CD4-positive, alpha-beta memory T cell (primary cell): ENCODE data around the gene NDUFV2. TPM values are rescaled to one million over a fixed set of nuclear protein-coding genes. Genes with fewer than 3 reads are reported as not detected.

Source experiments
- CTCF ChIA-PET: fragments of 350-600 bp; sonication (Branson Sonifier 250); formaldehyde crosslinking; loops from one replicate; lab custom pipeline; 2021; ENCODE audit warnings: inconsistent platforms; ENCODE audit not compliant: partially characterized antibody; lab: Charles Lee
- POLR2A ChIA-PET: fragments of 350-600 bp; sonication (Branson Sonifier 250); formaldehyde crosslinking; loops from one replicate; lab custom pipeline; 2021; ENCODE audit not compliant: partially characterized antibody; lab: Charles Lee
- DNase-seq, 5 donors: peaks; one replicate each; pipeline versions ENCODE4 v3.0.0 to v3.0.0-alpha.2; 2020 to 2022; ENCODE audit warnings: mixed read lengths in 1 of 5
- H3K27ac ChIP-seq: one replicate; pipeline ENCODE4 v1.7.0; 2013; ENCODE audit warnings: low read depth, low read length
- H3K27me3 ChIP-seq: 2 replicates; pipeline ENCODE4 v1.7.0; 2013; ENCODE audit warnings: mild to moderate bottlenecking, low read length, moderate library complexity; ENCODE audit not compliant: insufficient read depth
- H3K36me3 ChIP-seq: 2 replicates; pipeline ENCODE4 v1.7.0; 2013; ENCODE audit warnings: mild to moderate bottlenecking, low read length, moderate library complexity; ENCODE audit not compliant: insufficient read depth
- H3K4me1 ChIP-seq: 2 replicates; pipeline ENCODE4 v1.7.0; 2013; ENCODE audit warnings: mild to moderate bottlenecking, low read length, moderate library complexity; ENCODE audit not compliant: insufficient read depth
- H3K4me3 ChIP-seq, 2 donors: one replicate each; pipeline ENCODE4 v1.7.0; 2013; ENCODE audit warnings: low read length in 2 of 2, mild to moderate bottlenecking in 1 of 2
- H3K9me3 ChIP-seq, 2 donors: one replicate each; pipeline ENCODE4 v1.7.0; 2013; ENCODE audit warnings: low read length in 2 of 2, control low read depth in 1 of 2; ENCODE audit not compliant: control insufficient read depth in 1 of 2
- H3K27ac Mint-ChIP-seq, 7 donors: one replicate each; pipeline ENCODE4 v1.8.0; 2020 to 2021; ENCODE audit warnings: mixed read lengths in 7 of 7, mild to moderate bottlenecking in 6 of 7, inconsistent platforms in 3 of 7, moderate library complexity in 3 of 7
- H3K27me3 Mint-ChIP-seq, 2 donors: one replicate each; pipeline ENCODE4 v1.8.0; 2020 to 2021; ENCODE audit warnings: mixed read lengths in 2 of 2
- H3K36me3 Mint-ChIP-seq, 2 donors: one replicate each; pipeline ENCODE4 v1.8.0; 2020 to 2021; ENCODE audit warnings: mixed read lengths in 2 of 2, inconsistent platforms in 1 of 2, mild to moderate bottlenecking in 1 of 2
- H3K4me1 Mint-ChIP-seq, 4 donors: one replicate each; pipeline ENCODE4 v1.8.0; 2020 to 2021; ENCODE audit warnings: mixed read lengths in 4 of 4, mild to moderate bottlenecking in 1 of 4
- H3K4me3 Mint-ChIP-seq, 8 donors: one replicate each; pipeline ENCODE4 v1.8.0; 2020 to 2021; ENCODE audit warnings: mixed read lengths in 8 of 8, mild to moderate bottlenecking in 7 of 8, moderate library complexity in 6 of 8, inconsistent platforms in 3 of 8
- H3K9me3 Mint-ChIP-seq, 8 donors: one replicate each; pipeline ENCODE4 v1.8.0; 2020 to 2021; ENCODE audit warnings: mixed read lengths in 8 of 8, mild to moderate bottlenecking in 5 of 8, inconsistent platforms in 3 of 8, moderate library complexity in 1 of 8
- intact Hi-C: fragments of 100-400 bp; cut with micrococcal nuclease; formaldehyde crosslinking; loops from one replicate; pipeline ENCODE4 v1.15.1; 2023
- polyA plus RNA-seq, 2 donors: library from polyadenylated mRNA; unstranded; fragments of 300-500 nt; fragmentation: Illumina TruSeq; gene quantifications; one replicate each; pipeline ENCODE4 v1.2.3, GENCODE V29; 2021
- total RNA-seq, 2 experiments: library from RNA; stranded (reverse); gene quantifications; one replicate each; pipeline ENCODE4 v1.2.3, GENCODE V29; 2021

Gene NDUFV2
- total and polyA plus RNA-seq, 4 experiments from 2014 or later: 135 to 281 (median 174) TPM

DNA sequence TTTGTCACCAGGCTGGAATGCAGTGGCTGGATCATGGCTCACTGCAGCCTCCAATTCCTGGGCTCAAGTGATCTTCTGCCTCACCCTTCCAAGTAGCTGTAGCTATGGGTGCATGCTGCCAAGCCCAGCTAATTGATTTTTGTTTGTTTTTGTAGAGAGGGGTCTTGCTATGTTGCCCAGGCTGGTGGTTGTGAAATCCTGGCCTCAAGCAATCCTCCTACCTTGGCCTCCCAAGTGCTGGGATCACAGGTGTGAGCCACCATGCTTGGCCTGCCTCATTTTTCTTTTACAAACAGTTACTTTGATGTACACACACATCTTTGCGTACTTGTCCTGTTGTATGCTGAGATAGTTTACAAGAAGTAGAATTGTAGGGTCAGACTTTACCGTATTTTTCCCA, 21.0 kb downstream of the NDUFV2 start:
- no peaks in the 10 kb centered on the region for H3K27me3 Mint-ChIP-seq
- Histone ChIP-seq H3K27ac (no peak overlapping the region), H3K4me3 (no peak overlapping the region), H3K9me3 (no peaks in the 10 kb centered on the region), H3K36me3 (peaks cover 33% of the 10 kb centered on the region), H3K27me3 (no peaks in the 10 kb centered on the region), H3K4me1 (peaks cover 60% of the 10 kb centered on the region)
- H3K4me1 Mint-ChIP-seq: peaks cover 38 to 70% (median 56%) of the 10 kb centered on the region in 4 donors
- no peak overlapping the region for H3K4me3 Mint-ChIP-seq
- peak overlapping the region in 5 of 7 donors; percentile 22 to 61 (median 38) for H3K27ac Mint-ChIP-seq
- POLR2A ChIA-PET: interaction anchor here (0.6 to 21.8 kb wide), 6 partner anchors 11 to 37 kb away, joined by 3 to 823 read pairs (median 3); partner anchors contain the start of gene ANKRD12
- peaks cover 30 to 67% of the 10 kb centered on the region in 2 donors for H3K36me3 Mint-ChIP-seq
- no peak for DNase-seq
- intact Hi-C loops: no loop called here
- no peaks in the 10 kb centered on the region for H3K9me3 Mint-ChIP-seq
- CTCF ChIA-PET: interaction anchor here (1.5 to 3.2 kb wide), 3 partner anchors 14 to 50 kb away, joined by 4 to 18 read pairs (median 6); partner anchors contain the start of gene NDUFV2

DNA sequence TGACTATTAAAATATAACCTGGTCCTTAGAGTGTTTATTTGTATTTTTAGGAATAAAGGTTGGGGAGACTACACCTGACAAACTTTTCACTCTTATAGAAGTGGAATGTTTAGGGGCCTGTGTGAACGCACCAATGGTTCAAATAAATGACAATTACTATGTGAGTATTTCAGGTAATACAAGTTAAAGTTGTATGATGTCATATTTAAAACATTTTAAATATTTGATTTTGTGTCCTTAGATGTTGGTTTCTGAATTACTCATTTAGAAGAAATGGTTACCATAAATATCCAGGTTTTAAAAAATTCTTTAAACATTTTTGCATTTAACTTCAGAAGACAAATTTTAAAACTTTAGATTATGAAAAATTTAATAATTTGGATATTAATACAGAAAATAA, 22.3 kb downstream of the NDUFV2 start:
- no peaks in the 10 kb centered on the region for H3K9me3 Mint-ChIP-seq
- Histone ChIP-seq H3K27ac (no peak overlapping the region), H3K4me1 (peaks cover 52% of the 10 kb centered on the region), H3K9me3 (no peaks in the 10 kb centered on the region), H3K4me3 (no peak overlapping the region), H3K27me3 (no peaks in the 10 kb centered on the region), H3K36me3 (peaks cover 40% of the 10 kb centered on the region)
- POLR2A ChIA-PET: interaction anchor here (1.3 to 21.8 kb wide), 5 partner anchors 7 to 42 kb away, joined by 4 to 823 read pairs (median 453); partner anchors contain the start of genes ANKRD12 and NDUFV2
- no peaks in the 10 kb centered on the region for H3K27me3 Mint-ChIP-seq
- intact Hi-C loops: no loop called here
- no peak overlapping the region for H3K27ac Mint-ChIP-seq
- H3K4me3 Mint-ChIP-seq: no peak overlapping the region
- DNase-seq: no peak
- CTCF ChIA-PET: interaction anchor here (0.7 to 1.7 kb wide), 3 partner anchors 9 to 97 kb away, joined by 3 to 7 read pairs (median 4); no protein-coding TSS in a partner anchor
- H3K36me3 Mint-ChIP-seq: peaks cover 38 to 71% of the 10 kb centered on the region in 2 donors
- H3K4me1 Mint-ChIP-seq: peaks cover 37 to 69% (median 56%) of the 10 kb centered on the region in 4 donors

DNA sequence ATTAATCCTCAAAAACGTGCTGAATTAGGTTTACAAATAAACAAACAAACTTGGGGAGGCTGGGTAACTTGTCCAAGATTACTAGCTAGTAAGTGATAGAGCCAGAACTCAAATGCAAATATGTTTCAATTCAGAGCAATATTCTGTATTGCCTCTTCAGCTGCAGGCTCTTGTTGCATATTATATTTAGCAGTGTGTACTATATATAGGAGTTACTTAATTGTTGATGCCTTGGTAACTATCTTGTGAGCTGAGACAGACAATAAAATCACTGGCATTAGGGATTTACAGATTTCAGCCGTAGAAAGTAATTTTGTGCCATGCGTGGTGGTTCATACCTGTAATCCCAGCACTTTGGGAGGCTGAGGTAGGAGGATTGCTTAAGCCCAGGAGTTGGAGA, 23.8 kb downstream of the NDUFV2 start:
- POLR2A ChIA-PET: interaction anchor here (1.3 to 21.8 kb wide), 6 partner anchors 8 to 44 kb away, joined by 3 to 823 read pairs (median 231); partner anchors contain the start of genes ANKRD12 and NDUFV2
- CTCF ChIA-PET: interaction anchor here (1.1 to 2.1 kb wide), 5 partner anchors 10 to 53 kb away, joined by 3 to 9 read pairs (median 4); no protein-coding TSS in a partner anchor
- H3K9me3 Mint-ChIP-seq: no peaks in the 10 kb centered on the region
- DNase-seq: no peak
- peaks cover 44% of the 10 kb centered on the region for H3K36me3 ChIP-seq
- H3K27ac ChIP-seq: no peak overlapping the region
- H3K27me3 Mint-ChIP-seq: no peaks in the 10 kb centered on the region
- no peaks in the 10 kb centered on the region for H3K9me3 ChIP-seq
- H3K36me3 Mint-ChIP-seq: peaks cover 40 to 72% of the 10 kb centered on the region in 2 donors
- H3K27ac Mint-ChIP-seq: peak overlapping the region in 4 of 7 donors; percentile 32 to 70 (median 52)
- no peak overlapping the region for H3K4me3 Mint-ChIP-seq
- no peaks in the 10 kb centered on the region for H3K27me3 ChIP-seq
- peaks cover 35 to 61% (median 50%) of the 10 kb centered on the region in 4 donors for H3K4me1 Mint-ChIP-seq
- H3K4me1 ChIP-seq: peaks cover 46% of the 10 kb centered on the region
- no peak overlapping the region for H3K4me3 ChIP-seq
- intact Hi-C loops: no loop called here

DNA sequence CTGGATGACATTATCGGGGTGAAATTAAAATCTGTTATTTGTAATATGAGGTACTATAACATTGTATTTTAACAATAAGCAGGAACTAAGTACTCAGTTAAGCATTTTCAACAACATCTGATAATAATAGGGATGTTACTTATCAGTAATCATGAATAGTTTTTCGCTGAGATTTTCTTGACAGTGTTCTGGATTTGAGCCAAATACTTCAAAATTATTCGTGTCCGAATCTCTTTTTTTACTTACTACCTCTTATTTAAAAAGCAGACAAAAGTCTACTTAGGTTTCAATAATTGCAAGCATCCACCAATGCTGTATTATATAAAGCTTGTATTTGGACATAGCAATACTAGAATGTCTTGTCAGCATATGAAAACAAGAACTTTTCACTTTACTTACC, 27.7 kb downstream of the NDUFV2 start:
- H3K4me1 ChIP-seq: peaks cover 56% of the 10 kb centered on the region
- Mint-ChIP-seq H3K9me3 (no peaks in the 10 kb centered on the region), H3K4me1 (peaks cover 36 to 73% (median 51%) of the 10 kb centered on the region in 4 donors), H3K27me3 (no peaks in the 10 kb centered on the region), H3K36me3 (peaks cover 38 to 72% of the 10 kb centered on the region in 2 donors), H3K4me3 (no peak overlapping the region), H3K27ac (peak overlapping the region in 5 of 7 donors; percentile 9 to 89 (median 60))
- no peak for DNase-seq
- ChIA-PET CTCF (no interaction called here), POLR2A (interaction anchor here (1.0 to 21.4 kb wide), 3 partner anchors 10 to 30 kb away, joined by 3 to 823 read pairs (median 453); partner anchors contain the start of gene NDUFV2)
- peaks cover 53% of the 10 kb centered on the region for H3K36me3 ChIP-seq
- intact Hi-C loops: loop anchor here (10.0 kb wide), 1 partner anchor 425 kb away; the partner anchor contains the start of gene MTCL1
- no peak overlapping the region for H3K27ac ChIP-seq
- H3K27me3 ChIP-seq: no peaks in the 10 kb centered on the region
- H3K9me3 ChIP-seq: no peaks in the 10 kb centered on the region
- H3K4me3 ChIP-seq: no peak overlapping the region

DNA sequence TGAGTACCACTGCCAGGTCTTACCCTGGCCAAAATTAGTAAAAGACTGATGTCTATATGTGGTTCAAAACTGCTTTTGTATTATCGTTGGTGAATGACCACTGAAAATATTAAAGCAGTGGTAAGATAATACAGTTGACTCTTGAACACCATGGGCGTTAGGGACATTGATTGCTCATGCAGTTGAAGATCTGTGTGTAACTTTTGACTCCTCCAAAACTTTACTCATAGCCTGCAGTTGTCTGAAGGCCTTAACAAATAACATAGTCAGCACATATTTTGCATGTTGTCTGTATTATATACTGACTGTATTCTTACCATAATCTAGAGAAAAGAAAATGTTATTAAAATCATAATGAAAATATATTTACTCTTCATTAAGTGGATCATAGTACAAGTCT, 28.3 kb downstream of the NDUFV2 start:
- Mint-ChIP-seq H3K4me3 (no peak overlapping the region), H3K27ac (peak overlapping the region in 6 of 7 donors; percentile 13 to 99 (median 42)), H3K27me3 (no peaks in the 10 kb centered on the region), H3K36me3 (peaks cover 35 to 70% of the 10 kb centered on the region in 2 donors), H3K9me3 (no peaks in the 10 kb centered on the region), H3K4me1 (peaks cover 35 to 73% (median 52%) of the 10 kb centered on the region in 4 donors)
- Histone ChIP-seq H3K4me3 (no peak overlapping the region), H3K27ac (no peak overlapping the region), H3K36me3 (peaks cover 47% of the 10 kb centered on the region), H3K27me3 (no peaks in the 10 kb centered on the region), H3K4me1 (peaks cover 56% of the 10 kb centered on the region), H3K9me3 (no peaks in the 10 kb centered on the region)
- ChIA-PET POLR2A (interaction anchor here (20.9 to 21.4 kb wide), 2 partner anchors 13 to 31 kb away, joined by 453 to 823 read pairs; partner anchors contain the start of gene NDUFV2), CTCF (interaction anchor here (1.1 kb wide), 1 partner anchor 8 kb away, joined by 3 read pairs; no protein-coding TSS in a partner anchor)
- no peak for DNase-seq
- intact Hi-C loops: loop anchor here (10.0 kb wide), 1 partner anchor 426 kb away; the partner anchor contains the start of gene MTCL1

DNA sequence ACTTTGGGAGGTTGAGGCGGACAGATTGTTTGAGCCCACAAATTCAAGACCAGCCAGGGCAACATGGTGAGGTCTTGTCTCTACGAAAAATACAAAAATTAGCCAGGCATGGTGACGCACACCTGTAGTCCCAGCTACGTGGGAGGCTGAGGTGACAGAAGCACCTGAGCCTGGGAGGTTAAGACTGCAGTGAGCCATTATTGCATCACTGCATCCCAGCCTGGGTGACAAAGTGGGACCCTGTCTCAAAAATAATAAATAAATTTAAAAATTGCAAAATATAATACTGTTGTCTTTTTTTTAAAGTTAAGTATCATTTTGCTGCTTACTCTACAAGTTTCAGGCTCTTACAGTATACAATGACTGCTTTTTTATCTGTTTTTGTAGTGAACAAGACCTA, 30.1 kb downstream of the NDUFV2 start:
- H3K4me1 Mint-ChIP-seq: peaks cover 29 to 72% (median 48%) of the 10 kb centered on the region in 4 donors

More for the DNA sequence above, 30.1 kb downstream of the NDUFV2 start:
- Histone ChIP-seq H3K4me1 (peaks cover 56% of the 10 kb centered on the region), H3K9me3 (no peaks in the 10 kb centered on the region), H3K4me3 (no peak overlapping the region), H3K36me3 (peaks cover 33% of the 10 kb centered on the region), H3K27ac (no peak overlapping the region), H3K27me3 (no peaks in the 10 kb centered on the region)
- Mint-ChIP-seq H3K36me3 (peaks cover 30 to 67% of the 10 kb centered on the region in 2 donors), H3K4me3 (no peak overlapping the region), H3K27ac (peak overlapping the region in 5 of 7 donors; percentile 15 to 99 (median 69)), H3K27me3 (peaks cover 0 to 1% of the 10 kb centered on the region in 2 donors), H3K9me3 (peaks cover 0 to 2% (median 0%) of the 10 kb centered on the region in 8 donors)
- intact Hi-C loops: loop anchor here (10.0 kb wide), 1 partner anchor 428 kb away; the partner anchor contains the start of gene MTCL1
- ChIA-PET POLR2A (interaction anchor here (20.9 to 21.4 kb wide), 2 partner anchors 14 to 33 kb away, joined by 453 to 823 read pairs; partner anchors contain the start of gene NDUFV2), CTCF (interaction anchor here (1.3 to 1.4 kb wide), 2 partner anchors 12 to 29 kb away, joined by 3 to 6 read pairs; no protein-coding TSS in a partner anchor)
- DNase-seq: no peak
